ENCODE results near the gene TBC1D10B.

- no peak for TF ChIP-seq POLR2AphosphoS5 (IDR thresholded peaks at IDR 0.05; ENCODE audit: low read depth, low read length)
- peak; percentile 62; the same call in 1 of the 2 replicates for TF ChIP-seq POLR2A (IDR thresholded peaks at IDR 0.05; ENCODE audit: low read depth, low read length)
Measured at GRCh38 chr16:30395155-30395991, 25.1 kb upstream of the TBC1D10B start, which contains the start of gene ZNF48.

All from GM12892 (cell line).